Cardiac ventricle fibroblast (primary cell): Measurements from ENCODE around the gene GFOD1. TPM values are rescaled to one million over a fixed set of nuclear protein-coding genes. Genes with fewer than 3 reads are reported as not detected.

ENCODE experiments used
- total RNA-seq: library from RNA; depleted of rRNA; stranded (reverse); fragments of >200 nt; gene quantifications from 2 replicates; pipeline ENCODE4 v1.2.3, GENCODE V29; 2015

The GFOD1 gene
- 4.2 TPM in 2 replicates for total RNA-seq

GRCh38 chr6:13487122-13488014, at the start of gene GFOD1:
TSS of gene GFOD1 (minus strand) at chr6:13487600. CDS start at chr6:13486890, 710 bp downstream.

GRCh38 chr6:13328076-13328874, 159.1 kb downstream of the GFOD1 start, which contains the start of gene TBC1D7:
TSS of gene TBC1D7 (minus strand) at chr6:13328537. CDS start at chr6:13326898, 1,639 bp downstream.

Other genes starting within 250 kb of the GFOD1 start
- 8.6 and 10.7 TPM in 2 replicates for gene TBC1D7, start 159.1 kb downstream of the GFOD1 start, total RNA-seq
- gene SIRT5, start 87.0 kb upstream of the GFOD1 start, total RNA-seq = 4.9 and 5.6 TPM in 2 replicates
- 70.0 and 97.2 TPM in 2 replicates for gene NOL7, start 127.7 kb upstream of the GFOD1 start, total RNA-seq
- 21.2 and 22.7 TPM in 2 replicates for gene RANBP9, start 224.2 kb upstream of the GFOD1 start, total RNA-seq